CD4-positive, alpha-beta T cell treated with Interleukin-4 for 4 hours (primary cell): ENCODE results near the gene KDSR.

Source experiments
- DNase-seq: peaks from one replicate; pipeline ENCODE4 v3.0.0-alpha.2; 2020

The KDSR gene

GRCh38 chr18:63319383-63320122, 47.5 kb downstream of the KDSR start, which contains the start of gene BCL2:
Gene BCL2 (minus strand): TSS chr18:63319769.
- DNase-seq = no peak

DNA sequence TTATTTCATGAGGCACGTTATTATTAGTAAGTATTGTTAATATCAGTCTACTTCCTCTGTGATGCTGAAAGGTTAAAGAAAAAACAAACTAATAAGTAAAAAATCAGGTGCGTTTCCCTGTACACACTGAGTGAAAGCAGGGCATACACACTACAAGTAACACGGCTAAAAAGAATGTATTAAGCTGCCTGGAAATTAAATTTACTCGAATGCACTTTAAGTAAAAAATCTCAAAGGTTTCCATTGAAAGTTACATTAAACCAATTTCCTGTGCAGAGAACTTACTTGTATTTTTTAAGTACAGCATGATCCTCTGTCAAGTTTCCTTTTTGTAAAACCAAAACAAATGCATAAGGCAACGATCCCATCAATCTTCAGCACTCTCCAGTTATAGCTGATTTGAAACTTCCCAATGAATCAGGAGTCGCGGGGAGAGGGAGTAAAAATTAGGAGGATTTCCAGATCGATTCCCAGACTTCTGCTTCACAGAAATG, 48.1 kb downstream of the KDSR start:
- no peak for DNase-seq

DNA sequence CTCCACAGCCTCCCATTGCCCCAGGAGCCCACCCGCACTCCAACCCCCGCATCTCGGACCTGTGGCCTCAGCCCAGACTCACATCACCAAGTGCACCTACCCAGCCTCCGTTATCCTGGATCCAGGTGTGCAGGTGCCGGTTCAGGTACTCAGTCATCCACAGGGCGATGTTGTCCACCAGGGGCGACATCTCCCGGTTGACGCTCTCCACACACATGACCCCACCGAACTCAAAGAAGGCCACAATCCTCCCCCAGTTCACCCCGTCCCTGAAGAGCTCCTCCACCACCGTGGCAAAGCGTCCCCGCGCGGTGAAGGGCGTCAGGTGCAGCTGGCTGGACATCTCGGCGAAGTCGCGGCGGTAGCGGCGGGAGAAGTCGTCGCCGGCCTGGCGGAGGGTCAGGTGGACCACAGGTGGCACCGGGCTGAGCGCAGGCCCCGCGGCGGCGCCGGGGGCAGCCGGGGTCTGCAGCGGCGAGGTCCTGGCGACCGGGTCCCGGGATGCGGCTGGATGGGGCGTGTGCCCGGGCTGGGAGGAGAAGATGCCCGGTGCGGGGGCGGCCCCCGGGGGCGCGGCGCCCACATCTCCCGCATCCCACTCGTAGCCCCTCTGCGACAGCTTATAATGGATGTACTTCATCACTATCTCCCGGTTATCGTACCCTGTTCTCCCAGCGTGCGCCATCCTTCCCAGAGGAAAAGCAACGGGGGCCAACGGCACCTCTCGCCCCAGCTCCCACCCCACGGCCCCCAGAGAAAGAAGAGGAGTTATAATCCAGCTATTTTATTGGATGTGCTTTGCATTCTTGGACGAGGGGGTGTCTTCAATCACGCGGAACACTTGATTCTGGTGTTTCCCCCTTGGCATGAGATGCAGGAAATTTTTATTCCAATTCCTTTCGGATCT, 48.8 kb downstream of the KDSR start:
- DNase-seq = peak; percentile 89

DNA sequence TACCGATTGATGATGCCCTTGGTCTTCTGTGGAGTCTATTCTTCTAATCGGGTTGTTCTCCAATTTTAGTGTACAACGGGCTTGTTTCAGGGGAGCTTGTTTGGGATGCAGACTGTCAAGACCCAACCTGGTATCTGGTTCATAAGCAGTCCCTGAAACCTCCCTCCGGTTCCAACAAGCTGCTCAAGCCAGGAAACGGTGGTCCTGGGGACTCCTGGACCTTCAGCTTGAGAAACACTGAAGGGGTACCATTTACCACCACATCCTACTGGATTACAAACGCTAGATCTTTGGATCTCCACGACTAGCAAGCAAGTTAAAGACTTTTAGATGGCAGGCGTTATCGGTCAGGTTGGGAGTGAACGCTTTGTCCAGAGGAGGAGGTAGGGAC, 49.5 kb downstream of the KDSR start:
- no peak for DNase-seq

- DNase-seq = no peak
Measured at GRCh38 chr18:63316612-63317555, 50.1 kb downstream of the KDSR start.

DNA sequence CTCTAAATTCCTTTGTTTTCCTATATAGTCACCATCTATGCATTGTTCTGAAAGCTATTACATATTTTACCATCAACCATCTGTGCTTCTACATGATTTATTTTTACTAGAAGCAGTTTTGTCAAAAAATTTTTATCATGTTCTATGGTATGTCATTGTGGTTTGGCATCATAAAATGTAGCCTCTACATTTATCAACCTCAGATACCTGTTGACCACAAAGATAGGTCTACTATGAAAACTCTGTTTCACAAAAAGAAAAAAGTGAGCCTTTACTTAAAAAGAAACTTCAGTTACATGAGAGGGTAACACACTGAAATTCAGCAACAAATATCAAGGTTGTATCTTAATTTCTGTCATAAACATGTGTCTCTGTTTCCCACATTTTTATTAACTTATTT, 51.1 kb downstream of the KDSR start:
- DNase-seq = peak; percentile 50

DNA sequence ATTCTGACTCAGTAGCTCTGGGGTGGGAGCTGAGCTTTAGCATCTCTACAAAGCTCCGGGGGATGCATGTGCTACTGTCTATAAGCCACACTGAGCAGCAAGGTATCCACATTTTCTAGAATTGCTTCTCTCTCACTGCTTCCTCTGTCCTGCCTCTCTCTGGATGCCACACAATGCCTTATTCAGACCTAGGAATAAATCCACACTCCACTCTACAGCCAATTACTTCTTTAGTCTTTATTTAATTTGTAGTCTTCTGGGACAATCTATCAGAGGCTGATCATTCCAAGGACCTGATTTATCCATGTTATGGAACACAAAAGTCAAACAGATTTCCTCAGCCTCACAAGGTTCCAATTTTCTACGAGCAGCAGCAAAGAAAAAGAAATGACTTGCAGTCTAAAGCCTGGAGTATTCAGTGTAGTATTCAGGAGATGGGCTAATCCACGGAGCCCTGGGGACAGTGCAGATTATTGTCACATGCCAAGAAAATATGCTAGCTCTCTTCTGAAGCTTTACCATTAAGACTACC, 51.8 kb downstream of the KDSR start:
- DNase-seq = no peak

DNA sequence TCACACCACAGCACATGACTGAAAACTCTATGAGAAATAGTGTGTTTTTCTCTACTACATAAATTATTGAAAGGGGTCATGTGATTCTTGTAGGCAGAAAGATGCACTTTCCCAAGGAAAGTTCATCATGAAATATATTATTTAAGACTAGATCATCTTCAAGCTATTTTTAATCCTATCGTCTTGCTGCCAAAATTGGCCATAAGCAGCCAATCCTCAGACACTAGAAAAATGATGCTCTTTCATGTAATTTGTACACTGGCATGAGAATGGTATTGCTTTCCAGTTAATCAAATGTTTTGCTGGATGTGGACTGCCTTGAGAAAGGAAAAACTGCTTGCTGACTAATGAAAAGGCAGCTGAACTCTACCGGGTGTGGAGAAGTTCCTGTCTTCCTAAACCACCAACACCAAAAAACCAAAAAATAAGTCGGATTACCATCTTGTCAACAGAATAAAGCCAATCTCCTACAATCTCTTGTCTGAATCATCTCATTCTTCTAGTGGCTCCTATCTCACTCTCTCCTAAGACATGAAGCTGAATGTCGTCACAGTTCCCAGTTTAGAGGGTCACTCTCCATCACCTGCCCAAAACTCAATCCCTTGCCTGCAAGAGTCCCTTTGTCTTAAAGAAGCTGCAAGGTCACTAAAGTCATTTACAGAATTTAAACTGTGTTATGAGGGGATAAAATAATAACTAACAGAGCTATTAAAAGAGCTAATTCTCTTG, 52.8 kb downstream of the KDSR start:
- no peak for DNase-seq

- no peak for DNase-seq
Measured at GRCh38 chr18:63313396-63313917, 53.5 kb downstream of the KDSR start.

GRCh38 chr18:63312737-63313395, 54.1 kb downstream of the KDSR start:
- DNase-seq = no peak

DNA sequence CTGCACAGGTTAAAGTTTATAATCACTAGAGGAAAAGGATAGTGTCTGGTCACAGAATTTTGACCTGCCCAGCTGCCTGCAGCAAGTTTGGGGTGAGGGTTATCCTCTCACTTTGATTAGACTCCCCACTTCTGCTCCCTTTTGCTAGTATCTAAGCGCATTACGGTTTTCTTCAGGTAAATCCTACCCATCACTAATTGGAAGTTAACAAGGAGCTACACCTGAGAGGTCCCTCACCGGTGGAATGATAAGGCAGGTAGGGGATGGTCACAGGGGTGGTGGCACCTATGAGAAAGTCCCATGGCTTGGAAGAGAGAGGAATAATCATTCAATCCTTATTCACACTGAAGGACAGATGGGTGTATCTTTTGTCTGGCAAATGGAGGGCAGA, 55.0 kb downstream of the KDSR start:
- no peak for DNase-seq

DNA sequence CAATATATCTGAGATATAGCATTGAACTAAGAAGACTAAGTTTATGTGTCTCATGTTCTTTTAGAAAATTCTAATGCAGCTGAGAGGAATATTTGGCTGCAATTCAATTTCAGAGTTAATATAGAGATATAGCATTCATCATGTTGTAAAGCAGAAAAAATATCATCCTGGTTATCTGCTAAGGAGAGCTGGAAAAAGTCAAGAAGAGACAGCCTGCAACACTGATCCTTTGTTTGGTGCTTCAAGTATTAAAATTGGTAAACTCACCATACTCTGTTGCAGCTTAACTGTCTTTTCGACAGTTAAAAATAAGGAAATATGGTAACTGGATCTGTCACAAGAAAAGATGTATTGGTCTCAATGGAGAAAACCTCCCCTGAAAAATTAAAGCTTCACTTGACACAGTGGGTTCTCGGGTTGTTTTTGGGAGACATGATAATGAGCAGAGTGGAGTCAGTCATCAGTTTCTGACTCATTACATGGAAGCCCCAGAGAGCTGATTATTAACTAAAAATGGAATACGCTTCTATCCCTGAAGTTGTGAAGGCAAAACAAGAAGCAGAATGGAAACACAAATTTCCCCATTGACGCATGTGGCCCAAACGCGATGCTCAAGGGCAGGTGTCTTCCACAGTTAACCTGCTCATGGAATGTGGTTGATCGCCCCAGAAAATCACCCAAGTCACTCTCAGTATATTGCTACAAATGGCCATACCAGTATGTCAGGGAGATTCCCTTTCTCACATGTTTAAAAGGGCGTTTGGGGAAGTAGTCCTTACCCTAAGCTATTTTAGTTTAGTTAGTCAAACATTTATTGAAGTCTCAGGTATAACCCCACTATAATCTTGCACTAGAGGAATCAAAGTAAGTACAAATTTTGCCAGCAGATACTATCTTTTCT, 55.6 kb downstream of the KDSR start:
- no peak for DNase-seq

DNA sequence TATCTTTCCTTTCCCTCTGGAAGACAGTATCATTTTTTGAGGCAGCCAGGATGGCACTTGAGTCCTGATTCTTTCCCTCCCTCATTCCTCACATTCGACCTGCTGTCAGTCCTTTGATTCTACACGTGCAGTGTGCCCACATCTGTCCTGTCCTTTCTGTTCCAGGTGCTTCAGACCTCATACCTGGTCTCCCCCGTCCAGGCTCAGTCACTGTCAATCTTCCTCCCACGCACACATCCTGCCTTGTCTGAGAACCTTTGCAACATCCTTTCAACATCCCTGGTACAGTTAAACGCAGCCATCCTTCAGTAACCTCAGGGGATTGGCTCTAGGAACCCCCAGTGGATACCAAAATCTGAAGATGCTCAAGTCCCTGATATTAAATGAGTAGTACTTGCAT, 57.6 kb downstream of the KDSR start:
- DNase-seq = no peak

DNA sequence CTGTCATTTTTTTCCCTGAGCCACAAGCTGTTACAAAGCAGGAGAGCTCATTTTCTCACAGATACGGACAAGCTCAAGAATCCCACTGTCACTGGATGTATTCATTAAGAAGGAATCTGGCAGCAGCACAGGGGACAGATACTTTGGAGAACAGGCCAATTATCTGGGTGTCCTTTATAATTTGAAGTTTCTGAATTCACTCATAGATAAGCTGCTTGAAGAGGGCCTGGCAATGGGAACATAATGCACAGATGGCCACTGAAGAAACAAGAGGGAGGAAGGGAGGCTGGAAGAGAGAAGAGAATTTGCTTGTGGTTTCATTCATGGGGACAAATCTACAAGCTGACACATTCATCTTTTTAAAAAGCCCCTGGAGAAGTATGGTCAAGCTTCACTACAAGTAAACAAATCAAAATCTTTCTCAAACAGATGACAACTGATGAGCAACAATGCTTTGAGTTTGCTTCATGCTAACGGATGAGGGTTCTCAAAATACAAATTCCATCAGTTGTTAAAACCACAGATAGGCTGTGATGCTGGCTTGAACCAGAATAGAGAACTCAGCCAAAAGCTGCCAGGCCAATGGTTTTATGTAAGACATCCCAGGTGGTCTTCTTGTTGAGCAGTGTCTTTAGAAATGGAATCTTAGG, 59.3 kb downstream of the KDSR start:
- DNase-seq = no peak

- no peak for DNase-seq
Measured at GRCh38 chr18:63306819-63307550, 60.0 kb downstream of the KDSR start.

GRCh38 chr18:63306249-63306648, 60.8 kb downstream of the KDSR start:
- no peak for DNase-seq

- DNase-seq = no peak
Measured at GRCh38 chr18:63303547-63303946, 63.5 kb downstream of the KDSR start.

- peak; percentile 54 for DNase-seq
Measured at GRCh38 chr18:63302636-63303405, 64.2 kb downstream of the KDSR start.
